DOHH2 (cell line): ENCODE data around the gene CTRL.
"Not testable (repeated sequence)": the region's sequence is repeated elsewhere in the genome, so short reads cannot be mapped to it uniquely, and the experiment has no call there.

Source experiments
- CTCF ChIP-seq: fragments of 200-600 bp; sonication (generic); IDR thresholded peaks from one replicate; pipeline ENCODE4 v1.5.1; 2014; ENCODE audit warnings: antibody characterized with exemption, mild to moderate bottlenecking, low read depth, low read length; ENCODE audit not compliant: poor library complexity, severe bottlenecking
- EZH2phosphoT487 ChIP-seq: fragments of 200-600 bp; sonication (generic); IDR thresholded peaks from 2 replicates; pipeline ENCODE4 v1.6.1; 2017; ENCODE audit warnings: borderline replicate concordance, mild to moderate bottlenecking, antibody characterized with exemption, low read length, moderate library complexity, mixed read lengths

- not testable (repeated sequence) for TF ChIP-seq CTCF, EZH2phosphoT487
Measured at GRCh38 chr16:67972285-67972684, 40.6 kb upstream of the CTRL start.
